ENCODE measurements around the gene EXOC7. TPM values are rescaled to one million over a fixed set of nuclear protein-coding genes. Genes with fewer than 3 reads are reported as not detected.

EXOC7 gene
- total RNA-seq, 1 donor from 2014 or later, result 79.8 TPM

- H3K4me3 ChIP-seq, result no peak overlapping the region
- H3K36me3 ChIP-seq, result no peaks in the 10 kb centered on the region
- TF ChIP-seq POLR2AphosphoS5 (IDR thresholded peaks at IDR 0.05; ENCODE audit: insufficient read depth in 1 of 2, low read depth in 1 of 2) (peak in 1 of 2 donors; percentile 58), CTCF (IDR thresholded peaks at IDR 0.05) (no peak)
- intact Hi-C loops (cut with DNase I), result no loop called here
- no peak for DNase-seq (ENCODE audit: extremely low spot score in 2 of 2)
- peaks cover 2% of the 10 kb centered on the region for H3K27me3 ChIP-seq
- peaks cover 16% of the 10 kb centered on the region for H3K4me1 ChIP-seq
- peak overlapping the region; percentile 11 for H3K27ac ChIP-seq
- no peaks in the 10 kb centered on the region for H3K9me3 ChIP-seq
These were observed 41.9 kb upstream of the EXOC7 start for GRCh38 chr17:76145231-76146052.

- no peaks in the 10 kb centered on the region for H3K36me3 ChIP-seq
- peaks cover 21% of the 10 kb centered on the region for H3K27me3 ChIP-seq
- H3K27ac ChIP-seq, result no peak overlapping the region
- DNase-seq (ENCODE audit: extremely low spot score in 2 of 2), result no peak
- H3K4me1 ChIP-seq, result peaks cover 24% of the 10 kb centered on the region
- H3K4me3 ChIP-seq, result no peak overlapping the region
- TF ChIP-seq POLR2A (IDR thresholded peaks at IDR 0.05) (no peak), POLR2AphosphoS5 (IDR thresholded peaks at IDR 0.05; ENCODE audit: insufficient read depth in 1 of 2, low read depth in 1 of 2) (no peak)
- H3K9me3 ChIP-seq, result no peaks in the 10 kb centered on the region
- intact Hi-C loops (cut with DNase I), result no loop called here
These were observed 39.0 kb upstream of the EXOC7 start for GRCh38 chr17:76142585-76143041.

- H3K27ac ChIP-seq, result no peak overlapping the region
- no peak for TF ChIP-seq POLR2A (IDR thresholded peaks at IDR 0.05)
- no peak for TF ChIP-seq CTCF (IDR thresholded peaks at IDR 0.05)
- TF ChIP-seq POLR2AphosphoS5 (IDR thresholded peaks at IDR 0.05; ENCODE audit: insufficient read depth in 1 of 2, low read depth in 1 of 2), result no peak
- intact Hi-C loops (cut with DNase I), result no loop called here
- H3K27me3 ChIP-seq, result peaks cover 25% of the 10 kb centered on the region
- H3K36me3 ChIP-seq, result no peaks in the 10 kb centered on the region
- no peak for DNase-seq (ENCODE audit: extremely low spot score in 2 of 2)
- peaks cover 24% of the 10 kb centered on the region for H3K4me1 ChIP-seq
- no peak overlapping the region for H3K4me3 ChIP-seq
- H3K9me3 ChIP-seq, result no peaks in the 10 kb centered on the region
These were observed 38.5 kb upstream of the EXOC7 start for GRCh38 chr17:76142039-76142584.

- DNase-seq (ENCODE audit: extremely low spot score in 2 of 2), result no peak
These were observed 37.8 kb upstream of the EXOC7 start, which contains the start of gene FOXJ1 for GRCh38 chr17:76141212-76142038. Gene FOXJ1 (minus strand): TSS chr17:76141245. CDS start chr17:76140395, 850 bp downstream.

GRCh38 chr17:76140661-76141211 lies 37.1 kb upstream of the EXOC7 start:
- H3K4me1 ChIP-seq, result peaks cover 24% of the 10 kb centered on the region
- TF ChIP-seq POLR2AphosphoS5 (IDR thresholded peaks at IDR 0.05; ENCODE audit: insufficient read depth in 1 of 2, low read depth in 1 of 2) (no peak), POLR2A (IDR thresholded peaks at IDR 0.05) (no peak), CTCF (IDR thresholded peaks at IDR 0.05) (no peak)
- intact Hi-C loops (cut with DNase I), result no loop called here
- peaks cover 25% of the 10 kb centered on the region for H3K27me3 ChIP-seq
- DNase-seq (ENCODE audit: extremely low spot score in 2 of 2), result no peak
- H3K27ac ChIP-seq, result no peak overlapping the region
- peak overlapping the region; percentile 35 to 49 for H3K4me3 ChIP-seq
- H3K9me3 ChIP-seq, result no peaks in the 10 kb centered on the region
- H3K36me3 ChIP-seq, result no peaks in the 10 kb centered on the region

More at GRCh38 chr17:76141212-76142038, 37.8 kb upstream of the EXOC7 start, which contains the start of gene FOXJ1:
- H3K36me3 ChIP-seq, result no peaks in the 10 kb centered on the region
- peak within 1 kb of the TSS; percentile 35 to 49 for H3K4me3 ChIP-seq
- no peak within 1 kb of the TSS for H3K27ac ChIP-seq
- no peak for TF ChIP-seq POLR2A (IDR thresholded peaks at IDR 0.05)
- peak in 1 of 2 donors; percentile 17 for TF ChIP-seq POLR2AphosphoS5 (IDR thresholded peaks at IDR 0.05; ENCODE audit: insufficient read depth in 1 of 2, low read depth in 1 of 2)
- intact Hi-C loops (cut with DNase I), result no loop called here
- H3K27me3 ChIP-seq, result peaks cover 25% of the 10 kb centered on the region
- no peaks in the 10 kb centered on the region for H3K9me3 ChIP-seq
- peaks cover 24% of the 10 kb centered on the region for H3K4me1 ChIP-seq

Measured in vagina (tissue), 2 donors.